HG02884 (cell line): ENCODE measurements around the gene ISG20L2.

ENCODE experiments used
- ATAC-seq: cut with Tn5 transposase; IDR thresholded peaks from one replicate; pipeline ENCODE4 v1.9.1; 2021; ENCODE audit warnings: mild to moderate bottlenecking, moderate library complexity; ENCODE audit not compliant: unreplicated experiment

Gene ISG20L2

DNA sequence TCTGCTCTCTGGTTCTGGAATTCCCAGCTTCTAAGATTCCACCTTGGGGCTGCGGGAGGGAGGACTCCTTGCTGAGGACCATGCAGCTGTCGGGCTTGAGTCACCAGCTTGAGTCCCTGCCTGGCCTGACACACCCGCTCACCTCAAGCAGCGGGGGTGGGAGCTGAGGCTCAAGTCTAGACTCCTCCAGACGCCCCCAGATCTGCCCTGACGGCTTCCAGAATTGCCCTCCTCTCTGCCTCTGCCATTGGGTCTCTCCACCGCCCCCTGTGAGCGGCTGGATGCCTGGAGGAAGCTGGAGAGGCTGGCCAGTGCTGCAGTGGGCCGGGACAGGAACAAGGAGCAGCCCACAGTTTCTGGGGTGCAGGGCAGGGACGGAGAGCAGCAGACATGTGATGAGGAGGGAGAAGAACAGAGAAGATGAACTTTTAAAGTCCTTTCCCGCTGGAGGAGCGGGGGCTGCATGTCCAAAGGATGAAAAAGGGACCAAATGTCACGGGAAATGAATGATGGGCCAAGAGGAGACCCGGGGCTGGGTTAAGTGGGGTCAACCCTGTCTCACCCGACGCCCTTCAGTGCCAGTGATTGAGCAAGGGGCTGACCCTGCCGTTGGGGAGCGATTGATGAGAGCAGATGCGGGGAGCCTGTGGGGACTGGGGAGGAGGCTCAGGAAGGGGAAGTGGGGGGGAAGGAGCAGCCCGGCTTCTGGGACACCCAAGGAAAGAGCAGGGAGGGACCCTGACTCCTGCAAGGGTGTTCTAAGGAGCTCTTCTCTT, 36.7 kb downstream of the ISG20L2 start:
- no peak for ATAC-seq

DNA sequence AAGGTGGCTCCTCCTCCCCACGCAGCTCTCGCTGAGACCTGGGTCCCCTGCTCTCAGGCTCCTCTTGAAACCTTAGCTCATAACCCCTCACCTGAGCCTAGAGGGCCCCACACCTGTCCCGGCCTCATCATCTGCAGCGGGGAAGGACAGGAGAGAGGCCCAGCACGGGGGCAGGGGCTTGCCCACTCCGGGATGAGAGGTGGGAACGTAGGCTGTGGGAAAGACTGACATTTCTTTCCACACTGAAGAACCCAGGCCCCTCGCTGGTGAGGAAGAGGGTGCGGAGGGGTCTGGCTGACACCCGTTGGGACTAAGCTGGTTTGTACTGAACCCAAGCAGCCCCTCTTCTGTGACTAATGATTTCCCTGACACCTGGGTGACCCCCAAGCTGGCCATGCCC, 37.4 kb downstream of the ISG20L2 start:
- ATAC-seq = no peak

DNA sequence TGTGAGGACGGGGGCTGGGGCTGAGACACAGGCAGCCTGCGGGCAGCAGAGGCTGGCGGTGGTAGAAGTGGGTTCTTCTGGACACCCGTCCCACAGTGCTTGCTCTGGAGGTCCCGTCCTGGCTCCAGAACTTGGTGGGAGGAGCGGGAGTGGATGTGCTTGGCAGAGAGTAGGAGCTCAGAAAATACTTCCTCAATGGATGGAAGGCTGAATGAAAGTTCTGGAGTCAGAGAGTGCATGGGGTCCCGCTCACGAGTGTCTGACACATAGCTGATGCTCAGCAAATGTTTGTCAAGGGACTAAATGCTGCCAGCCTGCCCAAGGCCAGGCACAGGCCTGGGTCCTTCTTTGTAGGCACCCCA, 37.9 kb downstream of the ISG20L2 start:
- ATAC-seq = no peak

DNA sequence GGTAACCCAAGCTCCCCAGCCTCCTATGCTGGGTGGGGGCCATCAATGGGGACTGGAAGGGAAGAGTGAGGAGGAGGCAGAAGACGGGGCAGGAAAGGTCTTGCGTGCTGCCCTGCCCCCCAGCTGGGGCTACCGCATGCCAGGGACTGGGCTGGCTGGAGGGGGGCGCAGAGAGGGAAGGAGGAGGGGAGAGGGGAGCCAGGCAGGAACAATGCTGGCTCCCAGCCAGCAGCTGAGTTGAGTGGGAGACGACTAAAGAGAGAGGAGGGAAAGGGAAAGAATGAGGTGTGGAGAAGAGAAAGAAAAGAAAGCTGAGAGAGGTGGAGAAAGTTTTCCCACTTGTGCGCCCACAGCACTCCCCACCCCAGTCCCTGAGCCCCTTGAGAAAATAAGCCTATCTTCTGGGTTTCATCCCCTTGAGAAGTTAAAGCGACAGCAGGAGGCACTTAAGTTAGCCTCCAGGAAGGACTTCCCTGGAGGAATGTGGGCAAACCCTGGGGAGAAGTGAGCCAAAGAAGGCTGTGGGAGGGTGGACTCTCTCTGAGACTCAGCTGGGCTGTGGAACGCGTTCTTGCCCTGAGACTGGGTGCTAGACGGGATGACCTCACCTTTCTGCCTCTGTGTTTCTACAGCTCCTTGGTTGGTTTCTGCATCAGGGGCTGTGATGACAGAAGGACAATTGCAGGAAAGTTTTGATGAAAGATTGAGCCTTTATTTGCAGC, 38.5 kb downstream of the ISG20L2 start:
- ATAC-seq = no peak

DNA sequence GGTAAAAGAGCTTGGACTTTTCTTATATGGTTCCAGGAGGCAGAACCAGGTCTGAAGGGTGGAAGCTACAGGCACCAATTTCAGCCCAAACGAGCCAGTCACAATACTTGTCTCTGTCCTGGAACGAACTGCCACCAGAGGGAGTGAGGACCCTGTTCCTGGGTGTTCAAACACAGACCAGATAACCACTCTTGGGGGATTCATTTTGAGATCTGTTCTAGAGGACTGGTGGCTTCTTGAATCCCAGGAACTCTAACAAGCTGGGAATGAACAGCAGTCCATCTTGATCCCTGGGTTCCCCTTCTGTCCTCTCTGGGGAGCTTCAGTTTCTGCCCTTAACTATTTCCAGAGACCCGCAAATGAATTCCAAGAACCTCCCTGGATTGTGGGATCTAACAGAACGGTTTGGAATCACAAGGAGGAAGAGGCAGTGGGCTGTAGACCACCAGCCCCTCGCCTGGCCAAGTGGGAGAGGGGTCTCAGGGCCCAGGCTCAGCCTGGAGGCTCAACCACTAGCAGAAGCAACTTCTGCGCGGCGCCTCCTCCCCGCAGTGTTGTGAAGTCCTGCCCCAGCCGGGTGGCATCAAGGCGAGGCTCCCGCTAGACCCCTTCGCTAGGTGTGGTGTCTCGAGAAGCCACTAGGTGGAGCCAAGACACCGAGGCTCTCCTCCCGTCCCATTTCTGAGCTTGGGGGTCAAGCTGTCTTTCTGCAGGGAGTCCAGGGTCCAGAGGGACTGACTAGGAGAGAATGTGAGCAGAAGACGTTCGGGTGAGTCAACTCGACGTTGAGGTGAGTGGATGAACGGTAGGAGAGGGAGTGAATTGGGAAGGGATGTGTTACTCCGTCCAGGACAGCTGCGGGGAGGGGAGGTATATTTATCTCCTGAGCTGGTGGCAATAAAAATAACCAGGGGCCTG, 39.3 kb downstream of the ISG20L2 start:
- no peak for ATAC-seq

DNA sequence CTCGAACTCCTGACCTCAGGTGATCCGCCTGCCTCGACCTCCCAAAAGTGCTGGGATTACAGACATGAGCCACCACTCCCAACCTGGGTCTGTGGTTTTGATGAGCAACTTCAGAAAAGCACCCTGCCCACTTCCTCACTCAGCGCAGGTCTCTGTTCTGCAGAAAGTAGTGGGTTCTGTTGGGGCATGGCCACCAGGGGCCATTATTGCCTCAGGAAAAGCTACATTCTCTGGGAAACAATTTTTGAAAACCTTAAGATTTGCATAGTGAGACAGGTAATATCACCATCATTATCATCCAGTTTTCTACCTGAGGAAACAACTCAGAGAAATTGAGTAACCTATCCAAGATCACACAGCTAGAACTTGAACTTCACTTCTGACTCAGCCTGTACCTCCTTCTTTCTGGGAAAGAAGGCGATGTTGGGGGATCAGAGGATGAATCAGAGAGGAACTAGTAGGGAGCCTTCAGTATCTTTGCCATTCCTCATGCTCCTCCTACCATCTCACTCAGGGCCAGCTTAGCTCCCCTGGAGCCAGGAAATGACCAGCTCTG, 44.3 kb downstream of the ISG20L2 start:
- no peak for ATAC-seq

DNA sequence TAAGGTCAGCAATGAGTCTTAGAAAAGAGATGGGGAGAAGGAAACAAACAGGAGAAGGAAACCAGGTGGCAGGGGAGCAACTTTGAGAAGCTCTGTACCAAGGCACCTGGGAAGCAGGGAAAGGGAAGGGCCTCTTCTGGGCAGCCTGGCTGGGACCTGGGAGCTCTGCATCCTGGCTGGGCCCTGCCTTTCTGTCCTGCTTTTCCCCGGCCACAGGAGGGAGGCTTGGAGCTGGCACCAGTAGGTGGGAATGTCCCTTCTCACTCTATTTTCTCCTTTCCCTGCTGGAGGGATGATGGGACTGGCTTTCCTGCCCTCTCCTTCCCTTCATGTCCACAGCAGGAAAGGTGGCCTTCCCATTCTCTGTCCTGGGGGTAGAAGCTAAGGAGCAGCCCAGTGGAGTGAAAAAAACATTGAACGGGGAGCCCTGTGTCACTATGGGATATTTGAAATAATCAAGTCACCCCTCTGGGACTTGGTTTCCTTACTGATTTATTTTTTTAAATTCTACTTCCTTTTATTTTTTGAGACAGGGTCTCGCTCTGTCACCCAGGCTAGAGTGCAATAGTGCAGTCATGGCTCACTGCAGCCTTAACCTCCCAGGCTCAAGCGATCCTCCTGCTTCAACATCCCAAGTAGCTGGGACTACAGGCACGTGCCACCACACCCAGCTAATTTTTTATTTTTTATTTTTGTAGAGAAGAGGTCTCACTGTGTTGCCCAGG, 46.2 kb downstream of the ISG20L2 start:
- ATAC-seq = no peak

DNA sequence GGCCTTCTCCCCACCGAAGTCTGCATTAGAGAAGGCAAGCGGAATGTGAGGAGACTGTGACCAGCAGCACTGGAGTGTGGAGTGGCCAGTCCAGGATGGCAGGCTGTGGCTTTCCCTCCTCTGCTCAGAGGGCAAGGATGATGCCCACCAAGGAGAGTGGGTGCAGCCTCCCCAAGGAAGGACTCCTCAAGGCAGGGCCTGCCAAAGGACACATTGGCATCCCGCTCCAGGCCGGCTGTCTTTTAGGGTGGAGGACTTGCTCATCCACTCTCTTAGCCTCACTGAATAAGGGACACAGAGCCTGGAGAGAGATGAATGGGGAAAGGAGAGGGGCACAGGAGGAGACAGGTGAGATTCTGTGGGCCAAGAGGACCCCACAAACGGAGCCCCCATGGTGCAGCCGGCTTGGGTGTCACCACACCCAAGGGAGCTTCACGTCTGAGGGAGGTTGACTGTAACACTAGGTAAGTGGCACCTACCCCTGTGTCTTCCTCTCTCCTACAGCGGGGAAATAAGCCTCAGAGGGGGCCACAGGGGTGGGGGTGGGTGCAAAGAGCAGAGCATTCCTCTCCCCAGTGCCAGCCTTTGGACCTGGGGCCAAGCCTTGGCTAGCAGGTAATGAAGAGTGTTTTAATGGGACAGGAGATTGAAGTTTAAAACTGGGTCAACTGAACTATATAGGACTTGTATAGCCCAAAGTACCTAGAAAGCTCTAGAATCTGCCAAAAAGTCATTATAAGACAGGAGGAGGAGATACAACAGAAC, 47.2 kb downstream of the ISG20L2 start:
- no peak for ATAC-seq

DNA sequence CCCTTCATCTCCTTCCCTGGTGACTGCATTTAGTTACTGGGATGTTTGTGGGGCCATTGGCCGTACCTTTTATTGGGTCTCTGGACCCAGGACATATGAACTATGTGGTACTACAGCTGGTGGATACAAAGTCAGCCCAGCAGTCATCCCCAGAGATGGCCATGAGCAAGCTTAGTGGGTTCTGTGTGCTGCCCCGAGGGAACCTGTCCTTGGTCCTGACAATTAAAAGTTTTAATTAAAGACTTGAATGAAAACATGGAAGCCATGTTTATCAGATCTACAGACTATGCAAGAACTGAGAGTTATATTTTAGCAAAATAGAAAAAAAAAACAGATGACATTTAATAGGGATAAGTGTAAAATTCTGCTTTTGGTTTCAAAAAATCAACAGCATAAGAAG, 48.5 kb downstream of the ISG20L2 start:
- ATAC-seq = no peak

DNA sequence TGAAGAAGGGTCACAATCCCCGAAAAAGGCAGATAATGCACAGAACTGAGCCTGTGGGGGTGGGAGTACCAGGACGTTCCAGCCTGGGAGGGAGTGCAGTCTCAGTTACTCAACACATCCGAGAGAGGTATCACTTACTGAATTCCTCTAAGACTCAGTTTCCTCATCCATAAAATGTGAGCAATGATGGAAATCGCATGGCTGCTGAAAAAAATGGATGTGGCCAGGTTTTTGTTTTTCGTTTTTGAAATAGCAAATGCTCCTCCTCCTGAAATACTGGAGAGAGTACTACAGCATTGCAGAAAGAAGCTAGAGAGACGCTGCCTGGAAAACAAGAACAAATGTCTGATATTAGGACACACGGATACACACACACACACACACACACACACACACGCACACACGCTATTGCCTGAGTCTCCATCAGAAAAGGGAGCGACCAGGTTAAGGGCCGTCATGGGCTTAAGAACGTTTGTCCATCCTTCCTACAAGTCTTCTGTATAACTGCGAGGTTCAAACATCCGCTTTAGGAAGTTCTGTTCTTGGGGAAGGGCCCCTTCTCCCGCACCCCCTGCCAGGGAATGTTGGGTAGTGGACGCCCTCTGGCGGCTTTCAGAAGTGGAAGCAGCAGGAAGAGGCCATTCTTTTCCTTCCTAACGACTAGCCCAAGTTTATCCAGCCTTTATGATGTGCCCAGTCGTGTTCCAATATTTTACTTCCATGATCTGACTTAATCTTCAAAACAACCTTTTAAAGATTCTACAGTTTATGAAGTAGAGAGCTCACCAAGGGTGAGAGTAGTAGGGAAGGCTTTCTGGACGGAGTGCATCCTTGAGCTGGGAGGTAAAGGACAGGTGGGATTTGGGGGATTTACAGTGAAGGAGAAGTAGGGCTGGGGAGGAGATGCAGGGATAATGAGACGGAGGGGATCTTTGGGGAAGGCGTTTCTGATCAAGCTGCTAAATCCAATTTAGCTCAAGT, 50.7 kb downstream of the ISG20L2 start:
- ATAC-seq = no peak

DNA sequence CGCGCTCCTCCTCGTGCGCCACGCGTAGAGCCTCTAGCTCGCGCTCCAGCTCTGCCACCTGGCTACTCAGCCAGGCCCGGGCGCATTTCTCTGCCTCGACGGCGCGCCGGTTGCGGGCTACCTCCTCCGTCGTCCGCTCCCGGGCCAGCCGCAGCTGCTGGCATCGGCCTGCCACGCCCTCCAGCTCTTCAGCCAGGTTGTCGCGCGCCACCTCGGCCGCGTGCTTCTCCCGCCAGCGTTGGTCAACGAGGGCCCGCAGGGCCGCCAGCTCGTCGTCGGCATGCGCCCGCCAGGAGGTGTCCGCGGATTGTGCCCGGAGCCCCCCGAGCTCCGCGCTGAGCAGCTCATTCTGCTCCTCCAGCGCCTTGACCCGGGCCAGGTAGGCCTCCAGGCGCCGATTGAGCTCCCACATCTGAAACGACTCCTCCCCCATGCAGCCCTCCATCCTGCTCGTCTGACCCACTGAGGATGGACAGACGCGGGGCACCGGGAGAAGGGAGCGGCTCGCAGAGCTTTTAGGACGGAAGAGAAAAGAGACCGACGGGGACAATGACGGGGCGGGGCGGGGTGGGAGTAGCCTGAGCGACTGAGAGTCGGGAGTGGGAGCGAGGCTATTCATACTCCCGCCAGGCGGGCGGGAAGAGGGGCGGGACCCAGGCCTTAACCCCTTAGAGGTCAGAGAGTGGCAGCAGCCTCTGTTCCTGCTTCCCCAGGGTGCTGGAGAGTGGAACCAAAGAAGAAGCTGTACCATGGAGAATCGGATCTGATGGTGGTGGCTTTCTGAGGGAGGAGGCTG, 51.5 kb downstream of the ISG20L2 start, which contains the start of gene NES:
TSS of gene NES (minus strand) at position 588 of the 796 bp plus-strand sequence. CDS start at position 445, 143 bp downstream.
- no peak for ATAC-seq

DNA sequence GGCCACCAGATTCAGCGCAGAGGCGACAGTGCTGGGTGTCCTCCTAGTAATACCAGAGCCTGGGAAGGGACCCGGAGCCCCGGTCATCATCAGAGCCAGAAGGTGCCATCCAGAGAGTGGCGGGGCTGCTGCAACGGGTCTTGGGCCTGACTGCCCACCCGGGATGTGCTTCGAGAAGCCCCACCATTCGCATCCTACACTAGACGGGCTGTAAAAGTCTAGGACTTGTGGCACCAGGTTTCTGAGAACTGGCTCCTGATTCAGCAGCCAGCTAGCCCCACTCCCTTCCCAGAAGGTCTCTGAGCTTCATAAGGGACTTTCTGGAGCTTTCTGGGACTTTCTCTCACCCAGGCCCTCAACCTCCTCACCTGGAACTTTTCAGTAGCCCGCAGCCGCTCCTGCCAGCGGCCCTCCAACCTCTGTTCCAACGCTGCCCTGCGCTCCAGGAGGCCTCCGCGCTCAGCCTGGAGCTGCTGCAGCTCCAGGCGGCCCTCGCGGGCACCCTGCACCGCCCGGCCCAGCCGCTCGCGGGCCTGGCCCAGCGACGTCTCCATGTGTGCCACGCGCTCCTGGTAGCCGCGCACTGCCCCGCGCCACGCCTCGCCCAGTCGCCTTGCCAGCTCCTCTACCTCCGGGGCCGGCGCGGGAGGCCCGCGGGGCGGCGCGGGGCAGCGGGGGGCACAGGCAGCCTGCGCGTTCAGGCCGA, 52.3 kb downstream of the ISG20L2 start:
- no peak for ATAC-seq

DNA sequence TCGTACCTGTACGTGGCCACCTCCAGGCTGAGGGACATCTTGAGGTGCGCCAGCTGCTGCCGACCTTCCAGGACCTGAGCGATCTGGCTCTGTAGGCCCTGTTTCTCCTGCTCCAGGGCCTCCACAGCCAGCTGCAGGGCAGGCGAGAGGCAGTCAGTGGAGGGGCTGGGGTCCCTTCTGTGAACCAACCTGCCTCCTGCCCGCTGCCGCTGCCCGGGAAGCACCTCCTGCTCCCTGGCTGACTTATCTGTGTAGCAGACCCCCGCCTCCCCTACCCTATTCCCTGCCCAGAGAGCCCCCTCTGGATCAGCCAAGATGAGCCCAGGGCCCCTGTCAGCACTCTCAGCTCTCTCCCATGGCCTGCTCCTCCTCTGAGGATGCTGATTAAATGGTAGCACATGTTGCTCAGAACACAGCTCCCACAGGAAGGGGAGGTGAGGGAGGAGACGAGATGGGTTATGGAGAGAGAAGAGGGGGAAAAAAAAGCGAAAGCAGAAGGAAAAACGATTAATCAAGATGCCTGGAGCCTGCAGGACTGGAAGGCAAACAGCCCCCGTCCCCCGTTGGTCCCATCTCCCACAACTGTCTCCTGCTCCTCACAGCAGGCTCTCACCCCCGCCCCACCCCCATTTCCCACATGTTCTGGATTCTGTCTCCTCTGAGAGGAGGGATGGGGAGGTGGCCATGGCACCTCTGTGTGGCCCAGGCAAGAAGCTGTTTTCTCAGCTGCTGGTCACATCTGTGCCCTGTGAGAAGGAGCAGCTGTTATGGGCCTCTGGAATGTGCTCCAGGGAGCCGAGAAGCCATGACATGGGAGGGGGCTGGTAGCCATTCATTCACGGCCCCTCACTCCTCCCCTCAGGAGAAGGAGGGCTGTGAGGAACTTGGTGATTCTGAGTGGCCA, 53.1 kb downstream of the ISG20L2 start:
- no peak for ATAC-seq

DNA sequence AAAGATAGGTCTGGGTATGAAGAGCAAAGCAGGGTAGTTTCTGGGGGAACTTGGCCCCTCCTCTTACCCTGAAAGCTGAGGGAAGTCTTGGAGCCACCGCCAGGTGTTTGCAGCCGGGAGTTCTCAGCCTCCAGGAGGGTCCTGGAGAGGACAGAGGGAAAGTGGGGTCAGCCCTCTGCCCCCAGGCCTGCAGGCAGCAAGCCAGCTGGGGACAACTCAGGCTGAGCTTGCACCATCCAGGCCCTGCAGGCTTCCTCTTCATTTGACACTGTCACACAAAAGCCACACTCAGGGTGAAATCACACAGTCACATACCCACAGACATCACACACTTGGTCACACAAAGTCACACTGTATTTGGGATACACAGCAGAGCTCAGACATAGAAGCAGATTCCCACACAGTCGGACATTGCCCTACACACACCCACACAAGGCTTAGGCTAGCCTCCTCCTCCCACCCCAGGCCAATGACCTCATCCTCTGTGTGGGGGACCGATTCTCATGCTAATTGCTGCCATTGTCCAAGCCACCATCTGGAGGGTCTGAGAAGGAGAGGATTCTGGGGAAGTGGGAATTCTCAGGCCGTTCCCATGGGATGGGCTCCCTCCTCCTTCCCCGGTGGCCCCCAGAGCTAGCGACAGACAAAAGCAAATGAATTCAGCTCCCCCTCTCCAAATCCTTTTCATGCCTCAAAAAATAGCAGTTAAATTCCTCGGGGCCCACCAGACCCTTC, 55.0 kb downstream of the ISG20L2 start:
- ATAC-seq = no peak
